HG02623 (cell line): Measurements from ENCODE around the gene KIF23.
"Not testable (repeated sequence)": the region's sequence is repeated elsewhere in the genome, so short reads cannot be mapped to it uniquely, and the experiment has no call there.

Source experiments
- ATAC-seq: cut with Tn5 transposase; IDR thresholded peaks from one replicate; pipeline ENCODE4 v1.9.1; 2021; ENCODE audit warnings: moderate library complexity; ENCODE audit not compliant: unreplicated experiment

The KIF23 gene

GRCh38 chr15:69413822-69414700 is at the start of gene KIF23:
KIF23 (plus strand) TSS chr15:69414349; CDS start chr15:69414466, 117 bp downstream.
- ATAC-seq, result peak; percentile 92

DNA sequence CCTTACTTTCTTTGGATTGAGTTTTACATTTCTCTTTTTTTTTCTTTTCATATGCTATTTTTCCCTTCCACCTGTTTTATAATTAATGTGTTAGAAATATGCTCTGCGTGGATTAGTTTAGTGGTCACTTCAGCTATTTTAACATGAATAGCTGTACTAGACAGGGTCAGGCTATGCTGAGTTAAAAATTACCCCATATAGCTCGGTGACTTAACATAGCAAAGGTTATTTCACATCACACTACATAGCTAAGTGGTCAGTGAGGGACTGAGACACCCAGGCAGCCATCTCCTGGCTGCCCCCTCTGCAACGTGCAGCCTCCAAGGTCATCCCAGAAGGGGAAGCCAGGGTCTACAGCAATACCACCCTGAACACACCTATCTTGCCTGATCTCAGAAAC is 46.9 kb upstream of the KIF23 start:
- ATAC-seq, result no peak

- ATAC-seq, result no peak
These were observed 44.5 kb upstream of the KIF23 start for GRCh38 chr15:69369631-69370030.

DNA sequence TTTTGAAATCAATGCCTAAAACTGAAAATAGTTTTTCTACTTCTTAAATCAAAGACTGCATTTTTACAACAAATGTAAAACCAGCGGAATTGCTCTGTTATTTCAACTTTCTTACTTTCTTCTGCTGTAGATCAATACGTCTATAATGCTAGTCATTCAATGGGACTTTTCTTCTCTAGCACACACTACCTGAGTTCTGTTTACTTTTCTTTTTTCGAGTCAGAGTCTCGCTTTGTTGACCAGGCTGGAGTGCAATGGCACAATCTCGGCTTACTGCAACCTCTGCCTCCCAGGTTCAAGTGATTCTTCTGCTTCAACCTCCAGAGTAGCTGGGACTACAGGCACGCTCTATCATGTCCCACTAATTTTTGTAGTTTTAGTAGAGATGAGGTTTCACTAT is 40.7 kb upstream of the KIF23 start:
- ATAC-seq, result no peak

GRCh38 chr15:69375151-69375790 is 38.9 kb upstream of the KIF23 start:
- ATAC-seq, result no peak

GRCh38 chr15:69377216-69377970 is 36.8 kb upstream of the KIF23 start:
- ATAC-seq, result no peak

DNA sequence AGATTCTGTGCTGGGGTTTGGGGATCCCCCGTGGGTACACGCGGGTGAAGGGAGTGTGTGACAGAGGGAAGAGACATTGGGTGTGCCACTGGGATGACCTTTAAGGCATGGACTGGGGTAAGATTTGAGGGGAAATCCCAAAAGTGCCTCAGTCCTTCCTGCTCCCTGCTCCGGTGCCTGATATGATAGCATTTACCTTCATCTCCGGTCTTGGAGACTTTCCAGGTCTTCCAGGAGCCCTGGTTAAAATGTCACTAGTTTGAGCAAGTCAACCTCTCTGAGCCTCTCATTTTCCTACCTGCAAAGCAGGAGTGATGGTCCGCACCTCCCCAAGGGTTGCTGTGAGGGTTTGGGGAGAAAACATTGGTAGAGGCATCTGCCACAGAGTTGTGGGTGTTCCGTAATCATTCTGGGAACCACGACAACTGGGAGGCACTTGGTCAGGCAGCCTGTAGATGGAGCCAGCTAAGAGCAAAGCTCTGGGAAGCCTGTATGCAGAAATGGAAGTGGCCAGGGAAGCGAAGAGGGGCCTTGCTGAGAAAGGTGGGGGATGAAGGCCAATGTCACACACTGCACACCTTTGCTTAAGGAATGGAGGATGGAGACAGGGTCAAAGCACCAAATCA is 33.9 kb upstream of the KIF23 start:
- ATAC-seq, result no peak

GRCh38 chr15:69380726-69381105 is 33.4 kb upstream of the KIF23 start:
- ATAC-seq, result no peak

GRCh38 chr15:69382176-69382575 is 32.0 kb upstream of the KIF23 start:
- not testable (repeated sequence) for ATAC-seq

DNA sequence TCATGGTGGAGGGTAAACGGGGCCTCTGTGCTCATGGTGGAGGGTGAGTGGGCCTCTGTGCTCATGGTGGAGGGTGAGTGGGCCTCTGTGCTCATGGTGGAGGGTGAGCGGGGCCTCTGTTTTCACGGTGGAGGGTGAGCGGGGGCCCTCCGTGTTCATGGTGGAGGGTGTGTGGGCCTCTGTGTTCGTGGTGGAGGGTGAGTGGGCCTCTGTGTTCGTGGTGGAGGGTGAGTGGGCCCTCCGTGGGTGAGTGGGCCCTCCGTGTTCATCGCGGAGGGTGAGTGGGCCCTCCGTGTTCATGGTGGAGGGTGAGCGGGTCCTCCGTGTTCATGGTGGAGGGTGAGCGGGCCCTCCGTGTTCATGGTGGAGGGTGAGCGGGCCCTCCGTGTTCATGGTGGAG is 30.1 kb upstream of the KIF23 start:
- ATAC-seq, result not testable (repeated sequence)

DNA sequence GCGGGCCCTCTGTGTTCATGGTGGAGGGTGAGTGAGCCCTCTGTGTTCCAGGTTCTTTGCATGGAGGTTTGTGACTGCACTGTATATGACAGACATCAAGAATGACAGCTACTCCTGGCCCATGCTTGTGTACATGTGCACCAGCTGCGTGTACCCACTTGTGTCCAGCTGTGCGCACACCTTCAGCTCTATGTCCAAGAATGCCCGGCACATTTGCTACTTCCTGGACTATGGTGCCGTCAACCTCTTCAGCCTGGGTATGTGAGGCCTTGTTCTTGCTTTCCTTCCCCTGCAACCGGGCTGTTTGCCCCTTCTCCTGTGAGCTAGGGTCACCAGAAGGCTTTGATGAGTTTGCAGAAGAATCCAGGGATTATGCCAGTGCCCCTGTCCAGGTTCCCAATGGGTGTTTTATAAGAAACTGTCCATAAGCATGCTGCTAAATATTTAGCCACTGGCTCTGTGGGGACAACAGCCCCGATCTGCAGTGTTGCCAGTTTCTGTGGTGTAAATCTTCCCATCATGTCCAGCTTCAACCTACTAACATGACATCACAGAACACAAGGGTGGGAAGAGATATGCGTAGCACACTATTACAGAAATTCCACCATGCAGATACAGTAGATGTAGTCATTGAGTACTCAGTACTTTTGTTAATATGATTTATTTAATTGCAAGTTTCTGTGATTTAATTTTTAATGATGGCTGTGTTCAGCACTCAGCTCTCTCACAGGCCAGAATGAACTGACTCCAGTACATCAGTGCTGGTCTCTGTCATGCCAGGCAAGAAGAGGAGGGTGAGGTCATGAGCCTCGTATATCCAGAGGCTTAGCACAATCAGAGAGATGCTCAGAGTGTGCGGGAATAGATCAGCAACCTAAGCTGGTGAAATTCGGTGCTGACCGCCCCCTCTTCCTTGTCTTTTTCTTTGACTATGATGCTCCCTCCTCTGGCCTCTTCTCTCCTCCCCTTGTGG is 29.2 kb upstream of the KIF23 start:
- ATAC-seq, result no peak

- ATAC-seq, result no peak
These were observed 28.3 kb upstream of the KIF23 start for GRCh38 chr15:69385831-69386230.

GRCh38 chr15:69386284-69386683 is 27.9 kb upstream of the KIF23 start:
- ATAC-seq, result no peak

GRCh38 chr15:69388260-69388705 is 25.9 kb upstream of the KIF23 start:
- ATAC-seq, result no peak

GRCh38 chr15:69389426-69389825 is 24.7 kb upstream of the KIF23 start:
- ATAC-seq, result no peak

- ATAC-seq, result no peak
These were observed 23.6 kb upstream of the KIF23 start for GRCh38 chr15:69390575-69390974.

- no peak for ATAC-seq
These were observed 22.9 kb upstream of the KIF23 start for GRCh38 chr15:69391046-69391757.

GRCh38 chr15:69392352-69392751 is 21.8 kb upstream of the KIF23 start:
- ATAC-seq, result no peak

DNA sequence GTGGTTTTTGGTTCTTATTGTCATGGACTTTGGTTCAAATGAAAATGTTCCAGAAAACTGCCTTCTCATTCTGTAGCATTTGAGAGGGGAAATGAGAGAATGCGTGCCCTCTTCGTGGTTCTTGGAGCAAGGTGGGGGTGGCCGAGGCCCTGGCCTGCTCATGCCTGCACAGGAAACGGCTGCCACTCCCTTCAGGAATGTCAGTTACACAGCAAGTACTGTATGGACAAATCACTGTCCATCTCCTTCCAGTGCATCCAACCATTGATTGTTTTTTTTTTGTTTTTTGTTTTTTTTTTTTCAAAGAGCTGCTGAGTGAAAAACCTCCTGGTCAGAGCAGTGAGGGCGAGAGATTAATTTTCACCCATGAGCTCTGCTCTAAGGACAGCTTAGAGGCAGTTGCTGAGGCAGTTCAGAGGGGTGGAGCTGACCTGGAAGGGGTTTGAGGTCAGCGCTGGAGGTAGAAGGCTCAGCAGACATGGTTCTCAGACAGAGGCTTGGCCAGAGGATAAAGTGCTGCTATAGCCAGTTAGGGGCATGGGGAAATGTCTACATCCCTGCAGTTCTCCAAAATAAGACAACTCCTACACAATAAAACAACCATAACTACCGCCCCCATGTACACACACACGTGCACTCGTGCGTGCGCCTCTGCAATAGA is 20.2 kb upstream of the KIF23 start:
- no peak for ATAC-seq
